ENCODE measurements around the gene GPN2. TPM values are rescaled to one million over a fixed set of nuclear protein-coding genes. Genes with fewer than 3 reads are reported as not detected.

GPN2 gene
- total and polyA plus RNA-seq, 2 of the 4 experiments (the other 2 are of a cell fraction), result 15.4 to 22.2 TPM

- TF ChIP-seq NFE2L2 (IDR thresholded peaks at IDR 0.05; ENCODE audit: low read depth, low read length), result no peak
- TF ChIP-seq MXI1 (IDR thresholded peaks at IDR 0.05; ENCODE audit: borderline replicate concordance, low read depth, low read length), result no peak
- no peak for TF ChIP-seq USF2 (IDR thresholded peaks at IDR 0.05; ENCODE audit: low read depth, low read length)
- no peak for TF ChIP-seq MAZ (IDR thresholded peaks at IDR 0.05; ENCODE audit: borderline replicate concordance, low read depth, low read length)
- TF ChIP-seq POLR2A (IDR thresholded peaks at IDR 0.05; ENCODE audit: low read depth, low read length), result no peak
- TF ChIP-seq RCOR1 (IDR thresholded peaks at IDR 0.05; ENCODE audit: insufficient replicate concordance, low read length), result no peak
- TF ChIP-seq FOS (IDR thresholded peaks at IDR 0.05; ENCODE audit: low read depth, low read length), result no peak
- no peak for TF ChIP-seq MAFK (IDR thresholded peaks at IDR 0.05; ENCODE audit: low read depth, low read length)
- no peak for TF ChIP-seq CHD1 (IDR thresholded peaks at IDR 0.05; ENCODE audit: low read depth, low read length)
- no peak for TF ChIP-seq BHLHE40 (IDR thresholded peaks at IDR 0.05; ENCODE audit: low read depth, low read length)
- no peak for TF ChIP-seq CTCF (conservative IDR thresholded peaks at IDR 0.05; ENCODE audit: low read depth, low read length)
- TF ChIP-seq ELK1 (IDR thresholded peaks at IDR 0.05; ENCODE audit: borderline replicate concordance, low read depth, low read length), result no peak
- no peak for TF ChIP-seq SMC3 (IDR thresholded peaks at IDR 0.05; ENCODE audit: low read depth, low read length)
- TF ChIP-seq RAD21 (IDR thresholded peaks at IDR 0.05; ENCODE audit: low read length), result no peak
- no peak for TF ChIP-seq CEBPB (IDR thresholded peaks at IDR 0.05; ENCODE audit: low read depth, low read length)
- TF ChIP-seq RFX5 (IDR thresholded peaks at IDR 0.05; ENCODE audit: low read depth, low read length), result no peak
- Histone ChIP-seq H3K4me1 (ENCODE audit: control insufficient read depth, insufficient read depth, low read length) (peaks cover 8% of the 10 kb centered on the region), H3K9ac (ENCODE audit: low read depth, low read length) (no peak overlapping the region), H3K4me2 (ENCODE audit: low read depth, low read length) (no peak overlapping the region), H3K18ac (ENCODE audit: low read depth, low read length) (no peak overlapping the region), H2AK5ac (ENCODE audit: low read depth, low read length) (no peak overlapping the region), H2BK120ac (ENCODE audit: low read depth, low read length) (no peak overlapping the region), H3K14ac (replicated peaks; ENCODE audit: low read depth, low read length) (no peak overlapping the region), H3K79me1 (ENCODE audit: low read depth in 1 of 2, low read length in 2 of 2) (peaks cover 0 to 5% of the 10 kb centered on the region in 2 experiments; a peak in 1 of 4 replicates), H3K27me3 (ENCODE audit: control insufficient read depth, insufficient read depth, low read length) (no peaks in the 10 kb centered on the region), H3K36me3 (ENCODE audit: control insufficient read depth, insufficient read depth, low read length) (peaks cover 56% of the 10 kb centered on the region), H3K56ac (ENCODE audit: extremely low read depth, insufficient read depth, low read length) (no peak overlapping the region), H3K9me3 (ENCODE audit: control insufficient read depth, insufficient read depth, low read length) (no peaks in the 10 kb centered on the region), H2BK20ac (ENCODE audit: low read depth, low read length) (no peak overlapping the region), H2BK15ac (ENCODE audit: low read depth, low read length) (no peak overlapping the region), H2AFZ (replicated peaks; ENCODE audit: low read length, poor library complexity) (peak overlapping the region; percentile 8), H3K4me3 (ENCODE audit: insufficient read depth, low read depth, low read length) (no peak overlapping the region), H4K20me1 (ENCODE audit: insufficient read depth, low read length) (peaks cover 8% of the 10 kb centered on the region; the same call in 1 of the 2 replicates), H3K9me1 (ENCODE audit: insufficient read depth, low read length) (peaks cover 5% of the 10 kb centered on the region; the same call in 1 of the 2 replicates), H2BK5ac (ENCODE audit: low read depth, low read length, poor library complexity, severe bottlenecking) (no peak overlapping the region), H4K5ac (ENCODE audit: low read depth, low read length) (no peak overlapping the region), H3K23ac (ENCODE audit: low read depth, low read length) (no peak overlapping the region), H2AK9ac (replicated peaks; ENCODE audit: low read depth, low read length, poor library complexity) (peak overlapping the region; percentile 34), H3K4ac (ENCODE audit: low read depth, low read length) (no peak overlapping the region), H4K91ac (ENCODE audit: insufficient read depth, low read depth, low read length) (no peak overlapping the region), H3K27ac (ENCODE audit: insufficient read depth, low read length) (no peak overlapping the region), H4K8ac (ENCODE audit: low read depth in 2 of 2, low read length in 2 of 2) (no peak overlapping the region)
- ATAC-seq (ENCODE audit: low read depth), result no peak
- DNase-seq, result no peak
- ChIA-PET POLR2A (ENCODE audit: unreplicated experiment) (interaction anchor here (0.5 kb wide), 1 partner anchor 64 kb away, joined by 5 read pairs; no protein-coding TSS in a partner anchor), CTCF (no interaction called here)
- intact Hi-C loops (cut with micrococcal nuclease), result loop anchor here (1.0 kb wide), 1 partner anchor 25 kb away; no protein-coding TSS in a partner anchor
- no TSS peak for BruUV-seq (replicated peaks)
- dilution Hi-C loops (cut with HindIII; ENCODE audit: low sequenced_read_pairs, unreplicated experiment), result no loop called here
- in situ Hi-C loops (cut with MboI; ENCODE audit: low sequenced_read_pairs), result no loop called here
- WGBS, 2 experiments (ENCODE audit: extremely low coverage in 2 of 2, insufficient read length in 1 of 2), result 91% methylated on average over 5 of the region's 10 CpGs; no CpG with 5 or more reads in 1 of the 2 experiments
These were observed 36.5 kb downstream of the GPN2 start for GRCh38 chr1:26853600-26853999.

Measured in IMR-90 (cell line).